NCI-H146 treated with DMSO at 0.1 percent for 48 hours (cell line): ENCODE measurements around the gene PCDHA11.
"Not testable (repeated sequence)": the region's sequence is repeated elsewhere in the genome, so short reads cannot be mapped to it uniquely, and the experiment has no call there.

Experiments
- DNase-seq: peaks from one replicate; lab custom pipeline; 2025; ENCODE audit not compliant: unreplicated experiment; lab: John Stamatoyannopoulos, UW

Gene PCDHA11

DNA sequence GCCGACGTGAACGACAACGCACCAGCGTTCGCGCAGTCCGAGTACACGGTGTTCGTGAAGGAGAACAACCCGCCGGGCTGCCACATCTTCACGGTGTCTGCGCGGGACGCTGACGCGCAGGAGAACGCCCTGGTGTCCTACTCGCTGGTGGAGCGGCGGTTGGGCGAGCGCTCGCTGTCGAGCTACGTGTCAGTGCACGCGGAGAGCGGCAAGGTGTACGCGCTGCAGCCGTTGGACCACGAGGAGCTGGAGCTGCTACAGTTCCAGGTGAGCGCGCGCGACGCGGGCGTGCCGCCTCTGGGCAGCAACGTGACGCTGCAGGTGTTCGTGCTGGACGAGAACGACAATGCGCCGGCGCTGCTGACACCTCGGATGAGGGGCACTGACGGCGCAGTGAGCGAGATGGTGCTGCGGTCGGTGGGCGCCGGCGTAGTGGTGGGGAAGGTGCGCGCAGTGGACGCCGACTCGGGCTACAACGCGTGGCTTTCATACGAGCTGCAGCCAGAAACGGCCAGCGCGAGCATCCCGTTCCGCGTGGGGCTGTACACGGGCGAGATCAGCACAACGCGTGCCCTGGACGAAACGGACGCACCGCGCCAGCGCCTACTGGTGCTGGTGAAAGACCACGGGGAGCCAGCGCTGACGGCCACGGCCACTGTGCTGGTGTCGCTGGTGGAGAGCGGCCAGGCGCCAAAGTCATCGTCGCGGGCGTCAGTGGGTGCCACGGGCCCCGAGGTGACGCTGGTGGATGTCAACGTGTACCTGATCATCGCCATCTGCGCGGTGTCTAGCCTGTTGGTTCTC, 18.7 kb upstream of the PCDHA11 start:
- not testable (repeated sequence) for DNase-seq

DNA sequence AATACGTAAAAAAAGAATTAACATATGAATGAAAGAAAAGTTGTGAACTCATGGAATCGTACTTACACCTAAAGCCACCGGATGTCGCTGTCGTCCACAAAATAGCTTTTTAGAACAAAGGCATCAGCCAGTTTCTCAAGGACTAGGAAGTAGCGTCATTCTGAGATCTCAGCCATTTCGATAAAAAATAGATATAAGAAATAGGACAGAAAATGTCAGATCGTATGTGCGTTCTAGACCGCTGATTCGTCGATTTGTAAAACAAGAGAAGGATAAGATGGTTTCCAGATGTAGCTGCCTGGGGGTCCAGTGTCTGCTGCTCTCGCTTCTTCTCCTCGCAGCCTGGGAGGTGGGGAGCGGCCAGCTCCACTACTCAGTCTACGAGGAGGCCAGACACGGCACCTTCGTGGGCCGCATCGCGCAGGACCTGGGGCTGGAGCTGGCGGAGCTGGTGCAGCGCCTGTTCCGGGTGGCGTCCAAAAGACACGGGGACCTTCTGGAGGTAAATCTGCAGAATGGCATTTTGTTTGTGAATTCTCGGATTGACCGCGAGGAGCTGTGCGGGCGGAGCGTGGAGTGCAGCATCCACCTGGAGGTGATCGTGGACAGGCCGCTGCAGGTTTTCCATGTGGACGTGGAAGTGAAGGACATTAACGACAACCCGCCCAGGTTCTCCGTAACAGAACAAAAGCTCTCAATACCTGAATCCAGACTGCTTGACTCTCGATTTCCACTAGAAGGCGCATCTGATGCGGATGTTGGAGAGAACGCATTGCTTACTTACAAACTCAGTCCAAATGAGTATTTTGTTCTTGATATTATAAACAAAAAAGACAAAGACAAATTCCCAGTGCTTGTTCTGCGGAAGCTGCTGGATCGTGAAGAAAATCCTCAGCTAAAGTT, 12.7 kb upstream of the PCDHA11 start, which contains the start of gene PCDHA10:
Gene PCDHA10, plus strand, starts transcription at position 126 of the 903 bp plus-strand sequence. Its CDS starts 152 bp downstream, at position 278.
- no peak for DNase-seq

DNA sequence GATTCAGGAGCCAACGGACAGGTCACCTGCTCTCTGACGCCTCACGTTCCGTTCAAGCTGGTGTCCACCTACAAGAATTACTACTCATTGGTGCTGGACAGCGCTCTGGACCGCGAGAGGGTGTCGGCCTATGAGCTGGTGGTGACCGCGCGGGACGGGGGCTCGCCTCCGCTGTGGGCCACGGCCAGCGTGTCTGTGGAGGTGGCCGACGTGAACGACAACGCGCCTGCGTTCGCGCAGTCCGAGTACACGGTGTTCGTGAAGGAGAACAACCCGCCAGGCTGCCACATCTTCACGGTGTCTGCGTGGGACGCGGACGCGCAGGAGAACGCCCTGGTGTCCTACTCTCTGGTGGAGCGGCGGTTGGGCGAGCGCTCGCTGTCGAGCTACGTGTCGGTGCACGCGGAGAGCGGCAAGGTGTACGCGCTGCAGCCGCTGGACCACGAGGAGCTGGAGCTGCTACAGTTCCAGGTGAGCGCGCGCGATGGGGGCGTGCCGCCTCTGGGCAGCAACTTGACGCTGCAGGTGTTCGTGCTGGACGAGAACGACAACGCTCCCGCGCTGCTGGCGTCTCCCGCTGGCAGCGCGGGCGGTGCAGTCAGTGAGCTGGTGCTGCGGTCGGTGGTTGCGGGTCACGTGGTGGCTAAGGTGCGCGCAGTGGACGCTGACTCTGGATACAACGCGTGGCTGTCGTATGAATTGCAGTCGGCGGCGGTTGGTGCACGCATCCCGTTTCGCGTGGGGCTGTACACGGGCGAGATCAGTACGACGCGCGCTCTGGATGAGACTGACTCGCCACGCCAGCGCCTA, 11.4 kb upstream of the PCDHA11 start:
- DNase-seq, result no peak

- no peak for DNase-seq
Measured at GRCh38 chr5:140857987-140858240, 10.8 kb upstream of the PCDHA11 start.

GRCh38 chr5:140862441-140863295, 6.1 kb upstream of the PCDHA11 start:
- no peak for DNase-seq

- no peak for DNase-seq
Measured at GRCh38 chr5:140869555-140869886, 764 bp downstream of the PCDHA11 start.

GRCh38 chr5:140870221-140871201, 1.8 kb downstream of the PCDHA11 start:
- DNase-seq, result no peak

GRCh38 chr5:140875085-140876065, 6.6 kb downstream of the PCDHA11 start, which contains the start of gene PCDHA12:
PCDHA12 (plus strand) TSS chr5:140875308; CDS start chr5:140875473, 165 bp downstream.
- DNase-seq, result no peak

GRCh38 chr5:140876541-140877261, 7.9 kb downstream of the PCDHA11 start:
- not testable (repeated sequence) for DNase-seq

GRCh38 chr5:140877262-140877581, 8.5 kb downstream of the PCDHA11 start:
- DNase-seq, result no peak

DNA sequence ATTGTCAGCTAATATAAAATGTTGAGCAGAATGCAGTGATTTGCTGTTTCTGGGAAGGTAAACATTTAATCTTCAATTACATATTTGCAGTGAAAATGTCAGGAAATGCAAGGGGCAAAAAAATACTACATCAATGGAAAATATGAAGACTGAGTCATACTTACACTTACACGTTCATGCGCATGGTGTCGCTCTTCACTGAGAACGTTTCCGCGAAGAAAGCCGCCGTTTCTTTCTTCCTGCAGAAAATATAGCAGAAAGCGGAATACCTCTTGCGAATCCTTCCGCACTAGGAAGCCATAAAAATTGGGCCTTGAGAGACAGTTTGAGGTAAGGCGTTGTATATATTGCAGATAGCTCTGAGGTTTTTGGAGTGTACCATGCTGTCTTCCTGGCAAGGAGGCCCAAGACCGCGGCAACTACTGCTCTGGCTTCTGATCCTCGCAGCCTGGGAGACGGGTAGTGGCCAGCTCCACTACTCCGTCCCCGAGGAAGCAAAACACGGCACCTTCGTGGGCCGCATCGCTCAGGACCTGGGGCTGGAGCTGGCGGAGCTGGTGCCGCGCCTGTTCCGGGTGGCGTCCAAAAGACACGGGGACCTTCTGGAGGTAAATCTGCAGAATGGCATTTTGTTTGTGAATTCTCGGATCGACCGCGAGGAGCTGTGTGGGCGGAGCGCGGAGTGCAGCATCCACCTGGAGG, 13.3 kb downstream of the PCDHA11 start, which contains the start of gene PCDHA13:
Gene PCDHA13, plus strand, starts transcription at position 236 of the 702 bp plus-strand sequence. Its CDS starts 145 bp downstream, at position 381.
- no peak for DNase-seq

DNA sequence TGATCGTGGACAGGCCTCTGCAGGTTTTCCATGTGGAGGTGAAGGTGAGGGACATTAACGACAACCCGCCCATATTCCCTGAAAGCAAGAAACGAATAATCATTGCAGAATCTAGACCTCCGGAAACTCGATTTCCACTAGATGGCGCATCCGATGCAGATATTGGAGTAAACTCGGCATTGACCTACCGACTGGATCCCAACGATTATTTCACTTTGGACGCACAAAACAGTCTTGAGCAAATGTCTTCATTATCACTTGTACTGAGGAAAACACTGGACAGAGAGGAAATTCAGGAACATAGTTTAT, 13.8 kb downstream of the PCDHA11 start:
- no peak for DNase-seq

GRCh38 chr5:140883373-140883772, 14.6 kb downstream of the PCDHA11 start:
- DNase-seq, result no peak

DNA sequence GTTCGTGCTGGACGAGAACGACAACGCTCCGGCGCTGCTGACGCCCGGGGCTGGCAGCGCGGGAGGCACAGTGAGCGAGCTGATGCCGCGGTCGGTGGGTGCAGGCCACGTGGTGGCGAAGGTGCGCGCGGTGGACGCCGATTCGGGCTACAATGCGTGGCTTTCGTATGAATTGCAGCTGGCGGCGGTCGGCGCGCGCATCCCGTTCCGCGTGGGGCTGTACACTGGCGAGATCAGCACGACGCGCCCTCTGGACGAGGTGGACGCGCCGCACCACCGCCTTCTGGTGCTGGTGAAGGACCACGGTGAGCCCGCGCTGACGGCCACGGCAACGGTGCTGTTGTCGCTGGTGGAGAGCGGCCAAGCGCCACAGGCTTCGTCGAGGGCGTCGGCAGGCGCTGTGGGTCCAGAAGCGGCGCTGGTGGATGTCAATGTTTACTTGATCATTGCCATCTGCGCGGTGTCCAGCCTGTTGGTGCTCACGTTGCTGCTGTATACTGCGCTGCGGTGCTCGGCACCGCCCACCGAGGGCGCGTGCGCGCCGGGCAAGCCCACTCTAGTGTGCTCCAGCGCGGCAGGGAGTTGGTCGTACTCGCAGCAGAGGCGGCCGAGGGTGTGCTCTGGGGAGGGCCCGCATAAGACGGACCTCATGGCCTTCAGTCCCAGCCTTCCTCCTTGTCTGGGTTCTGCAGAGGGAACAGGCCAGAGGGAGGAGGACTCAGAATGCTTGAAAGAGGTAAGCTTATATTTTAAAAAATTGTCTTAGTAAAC, 15.4 kb downstream of the PCDHA11 start:
- DNase-seq, result no peak

GRCh38 chr5:140916325-140916724, 47.6 kb downstream of the PCDHA11 start:
- DNase-seq, result no peak
